OCI-M2 (cell line): Measurements from ENCODE around the gene CD69.
A peak's percentile ranks its signal among the peaks of the same experiment; 100 is the strongest.

Source experiments
- DNase-seq: peaks from one replicate; lab custom pipeline; 2025; ENCODE audit not compliant: unreplicated experiment; lab: John Stamatoyannopoulos, UW

The CD69 gene

GRCh38 chr12:9760699-9761418, at the start of gene CD69:
TSS of gene CD69 (minus strand) at chr12:9760901. CDS start at chr12:9760820, 81 bp downstream.
- DNase-seq, result peak; percentile 80

- DNase-seq, result no peak
These were observed 49.2 kb upstream of the CD69 start for GRCh38 chr12:9809866-9810265.

GRCh38 chr12:9809338-9809737, 48.6 kb upstream of the CD69 start:
- no peak for DNase-seq

GRCh38 chr12:9808504-9808903, 47.8 kb upstream of the CD69 start:
- DNase-seq, result no peak

GRCh38 chr12:9806714-9807113, 46.0 kb upstream of the CD69 start:
- DNase-seq, result no peak

- no peak for DNase-seq
These were observed 45.2 kb upstream of the CD69 start for GRCh38 chr12:9805883-9806282.

GRCh38 chr12:9799961-9800360, 39.3 kb upstream of the CD69 start:
- no peak for DNase-seq

- DNase-seq, result no peak
These were observed 37.3 kb upstream of the CD69 start for GRCh38 chr12:9797722-9798619.

- DNase-seq, result no peak
These were observed 36.3 kb upstream of the CD69 start for GRCh38 chr12:9796971-9797370.

GRCh38 chr12:9796346-9796745, 35.6 kb upstream of the CD69 start:
- no peak for DNase-seq

GRCh38 chr12:9795945-9796344, 35.2 kb upstream of the CD69 start:
- no peak for DNase-seq

- no peak for DNase-seq
These were observed 33.9 kb upstream of the CD69 start for GRCh38 chr12:9794484-9795093.

- no peak for DNase-seq
These were observed 33.2 kb upstream of the CD69 start for GRCh38 chr12:9793779-9794395.

- DNase-seq, result no peak
These were observed 32.4 kb upstream of the CD69 start for GRCh38 chr12:9792961-9793617.

GRCh38 chr12:9792185-9792900, 31.6 kb upstream of the CD69 start:
- DNase-seq, result no peak

GRCh38 chr12:9786726-9787717, 26.3 kb upstream of the CD69 start:
- DNase-seq, result no peak

- no peak for DNase-seq
These were observed 24.1 kb upstream of the CD69 start for GRCh38 chr12:9784816-9785215.

- DNase-seq, result no peak
These were observed 23.6 kb upstream of the CD69 start for GRCh38 chr12:9784326-9784725.
